OCI-LY1 (cell line): ENCODE results near the gene HS1BP3.
A peak's percentile ranks its signal among the peaks of the same experiment; 100 is the strongest.

Experiments
- H2AFZ ChIP-seq: fragments of 200-600 bp; sonication (generic), shearing (Covaris generic); 2 replicates; pipeline ENCODE4 v1.6.0; 2014; ENCODE audit warnings: antibody characterized with exemption, mild to moderate bottlenecking, low read length
- H3F3A ChIP-seq: fragments of 200-600 bp; sonication (generic), shearing (Covaris generic); 2 replicates; pipeline ENCODE4 v1.6.0; 2014; ENCODE audit warnings: mild to moderate bottlenecking, antibody characterized with exemption, low read length, moderate library complexity; ENCODE audit not compliant: insufficient read depth
- H3K27ac ChIP-seq: fragments of 200-600 bp; sonication (generic); 2 replicates; pipeline ENCODE4 v1.5.1; 2014; ENCODE audit warnings: low read length, mixed run types, mild to moderate bottlenecking, low read depth; ENCODE audit not compliant: poor library complexity, severe bottlenecking
- H3K27me3 ChIP-seq: fragments of 200-600 bp; sonication (generic); 2 replicates; pipeline ENCODE4 v1.6.0; 2014; ENCODE audit warnings: antibody characterized with exemption, mild to moderate bottlenecking, low read length, moderate library complexity; ENCODE audit not compliant: insufficient read depth
- H3K36me3 ChIP-seq: fragments of 200-600 bp; sonication (generic); 2 replicates; pipeline ENCODE4 v1.6.1; 2014; ENCODE audit warnings: mild to moderate bottlenecking, antibody characterized with exemption, low read length, moderate library complexity, mixed read lengths; ENCODE audit not compliant: insufficient read depth
- H3K4me1 ChIP-seq: fragments of 200-600 bp; sonication (generic); 2 replicates; pipeline ENCODE4 v1.5.1; 2014; ENCODE audit warnings: mild to moderate bottlenecking, low read length, moderate library complexity; ENCODE audit not compliant: insufficient read depth, severe bottlenecking
- H3K4me2 ChIP-seq: fragments of 200-600 bp; sonication (generic), shearing (Covaris generic); 2 replicates; pipeline ENCODE4 v1.6.1; 2014; ENCODE audit warnings: low read length
- H3K4me3 ChIP-seq: fragments of 200-600 bp; sonication (generic); 2 replicates; pipeline ENCODE4 v1.5.1; 2014; ENCODE audit warnings: low read length, low read depth, mild to moderate bottlenecking, mixed read lengths; ENCODE audit not compliant: poor library complexity, severe bottlenecking
- H3K79me2 ChIP-seq: fragments of 200-600 bp; shearing (Covaris generic); 2 replicates; pipeline ENCODE4 v1.6.1; 2016; ENCODE audit warnings: mixed run types, low read length, mixed read lengths; ENCODE audit not compliant: insufficient read depth
- H3K9ac ChIP-seq: fragments of 200-600 bp; sonication (generic), shearing (Covaris generic); 2 replicates; pipeline ENCODE4 v1.6.1; 2014; ENCODE audit warnings: mild to moderate bottlenecking, low read length, mixed read lengths
- H3K9me2 ChIP-seq: fragments of 200-600 bp; sonication (generic), shearing (Covaris generic); 2 replicates; pipeline ENCODE4 v1.6.1; 2014; ENCODE audit warnings: low read depth, mild to moderate bottlenecking, low read length, mixed read lengths
- H3K9me3 ChIP-seq: fragments of 200-600 bp; shearing (Covaris generic); 2 replicates; pipeline ENCODE4 v1.6.1; 2014; ENCODE audit warnings: low read length, mixed read lengths
- H4K20me1 ChIP-seq: fragments of 200-600 bp; sonication (generic), shearing (Covaris generic); 2 replicates; pipeline ENCODE4 v1.6.0; 2016; ENCODE audit warnings: mild to moderate bottlenecking, low read length; ENCODE audit not compliant: insufficient read depth
- EZH2 ChIP-seq: fragments of 200-600 bp; sonication (generic), shearing (Covaris generic); IDR thresholded peaks from 2 replicates; pipeline ENCODE4 v1.8.0; 2017; ENCODE audit warnings: borderline replicate concordance, mixed run types, mild to moderate bottlenecking, antibody characterized with exemption, low read length, moderate library complexity, mixed read lengths
- TF ChIP-seq, protein P1 (sequence below): fragments of 200-600 bp; sonication (generic), shearing (Covaris generic); IDR thresholded peaks from 2 replicates; pipeline ENCODE4 v1.5.1; 2017; ENCODE audit warnings: mild to moderate bottlenecking, antibody characterized with exemption, low read length, moderate library complexity, mixed read lengths

HS1BP3 gene, protein sequence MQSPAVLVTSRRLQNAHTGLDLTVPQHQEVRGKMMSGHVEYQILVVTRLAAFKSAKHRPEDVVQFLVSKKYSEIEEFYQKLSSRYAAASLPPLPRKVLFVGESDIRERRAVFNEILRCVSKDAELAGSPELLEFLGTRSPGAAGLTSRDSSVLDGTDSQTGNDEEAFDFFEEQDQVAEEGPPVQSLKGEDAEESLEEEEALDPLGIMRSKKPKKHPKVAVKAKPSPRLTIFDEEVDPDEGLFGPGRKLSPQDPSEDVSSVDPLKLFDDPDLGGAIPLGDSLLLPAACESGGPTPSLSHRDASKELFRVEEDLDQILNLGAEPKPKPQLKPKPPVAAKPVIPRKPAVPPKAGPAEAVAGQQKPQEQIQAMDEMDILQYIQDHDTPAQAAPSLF

GRCh38 chr2:20650877-20651730 lies at the start of gene HS1BP3:
Gene HS1BP3 (minus strand): TSS chr2:20651098. CDS start chr2:20651063, 35 bp downstream.
- no peaks in the 10 kb centered on the region for H3K9me3 ChIP-seq
- TF ChIP-seq EZH2: no peak
- TF ChIP-seq, protein P1, sequence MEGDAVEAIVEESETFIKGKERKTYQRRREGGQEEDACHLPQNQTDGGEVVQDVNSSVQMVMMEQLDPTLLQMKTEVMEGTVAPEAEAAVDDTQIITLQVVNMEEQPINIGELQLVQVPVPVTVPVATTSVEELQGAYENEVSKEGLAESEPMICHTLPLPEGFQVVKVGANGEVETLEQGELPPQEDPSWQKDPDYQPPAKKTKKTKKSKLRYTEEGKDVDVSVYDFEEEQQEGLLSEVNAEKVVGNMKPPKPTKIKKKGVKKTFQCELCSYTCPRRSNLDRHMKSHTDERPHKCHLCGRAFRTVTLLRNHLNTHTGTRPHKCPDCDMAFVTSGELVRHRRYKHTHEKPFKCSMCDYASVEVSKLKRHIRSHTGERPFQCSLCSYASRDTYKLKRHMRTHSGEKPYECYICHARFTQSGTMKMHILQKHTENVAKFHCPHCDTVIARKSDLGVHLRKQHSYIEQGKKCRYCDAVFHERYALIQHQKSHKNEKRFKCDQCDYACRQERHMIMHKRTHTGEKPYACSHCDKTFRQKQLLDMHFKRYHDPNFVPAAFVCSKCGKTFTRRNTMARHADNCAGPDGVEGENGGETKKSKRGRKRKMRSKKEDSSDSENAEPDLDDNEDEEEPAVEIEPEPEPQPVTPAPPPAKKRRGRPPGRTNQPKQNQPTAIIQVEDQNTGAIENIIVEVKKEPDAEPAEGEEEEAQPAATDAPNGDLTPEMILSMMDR: peak; percentile 58
- peak within 1 kb of the TSS; percentile 82 for H3K4me3 ChIP-seq
- H3K27me3 ChIP-seq: no peaks in the 10 kb centered on the region
- H2AFZ ChIP-seq: peak within 1 kb of the TSS; percentile 7
- H3K27ac ChIP-seq: no peak within 1 kb of the TSS
- H3K79me2 ChIP-seq: no peaks in the 10 kb centered on the region
- no peaks in the 10 kb centered on the region for H3F3A ChIP-seq
- peak within 1 kb of the TSS; percentile 73 for H3K9ac ChIP-seq
- peak within 1 kb of the TSS; percentile 97 for H3K4me2 ChIP-seq
- H4K20me1 ChIP-seq: no peaks in the 10 kb centered on the region
- H3K9me2 ChIP-seq: no peaks in the 10 kb centered on the region
- peaks cover 17% of the 10 kb centered on the region for H3K4me1 ChIP-seq
- H3K36me3 ChIP-seq: no peaks in the 10 kb centered on the region

DNA sequence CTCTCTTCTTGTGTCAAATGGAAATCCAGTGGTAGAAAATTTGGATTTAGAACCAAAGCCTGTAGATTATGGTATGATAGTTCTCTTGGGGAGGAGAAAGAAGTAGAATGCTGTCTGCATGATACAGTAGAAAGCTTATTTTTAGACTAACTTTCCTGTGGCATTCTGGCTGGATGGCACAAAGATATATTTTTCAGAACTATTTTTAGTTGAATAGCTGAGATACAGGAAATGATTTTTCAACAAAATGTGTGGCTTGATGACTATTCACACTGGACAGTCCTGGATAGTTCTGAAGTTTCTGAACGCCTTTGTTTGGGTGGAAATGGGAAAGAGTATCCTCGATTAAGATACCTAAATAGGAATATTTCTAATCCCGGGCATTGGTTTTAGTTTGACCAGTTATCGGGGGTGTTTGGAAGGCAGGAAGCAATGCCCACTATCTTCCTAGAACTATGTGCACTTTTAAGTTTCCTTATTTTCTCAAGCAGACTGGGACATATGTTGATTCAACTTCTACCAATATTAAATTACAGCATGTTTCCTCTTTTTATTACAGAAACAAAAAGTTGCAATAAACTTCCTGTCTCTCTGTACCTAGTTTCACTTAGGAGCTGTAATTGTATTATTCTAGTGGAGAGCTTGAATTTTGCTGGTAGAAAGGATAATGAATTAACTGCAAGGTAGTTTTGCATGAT lies 48.2 kb upstream of the HS1BP3 start:
- H3K27ac ChIP-seq: no peak overlapping the region
- H3K9me3 ChIP-seq: no peaks in the 10 kb centered on the region
- H3K79me2 ChIP-seq: no peaks in the 10 kb centered on the region
- no peak overlapping the region for H3K4me2 ChIP-seq
- H3K4me3 ChIP-seq: no peak overlapping the region
- no peaks in the 10 kb centered on the region for H3K27me3 ChIP-seq
- no peaks in the 10 kb centered on the region for H3K9me2 ChIP-seq
- peaks cover 5% of the 10 kb centered on the region for H3K4me1 ChIP-seq
- H2AFZ ChIP-seq: no peak overlapping the region
- H3F3A ChIP-seq: no peaks in the 10 kb centered on the region
- no peaks in the 10 kb centered on the region for H4K20me1 ChIP-seq
- no peak overlapping the region for H3K9ac ChIP-seq
- no peak for TF ChIP-seq EZH2
- TF ChIP-seq, protein P1: no peak
- H3K36me3 ChIP-seq: peaks cover 10% of the 10 kb centered on the region; the same call in 1 of the 2 replicates

- Histone ChIP-seq H3K79me2 (no peaks in the 10 kb centered on the region), H4K20me1 (no peaks in the 10 kb centered on the region), H3F3A (no peaks in the 10 kb centered on the region), H3K4me1 (peaks cover 5% of the 10 kb centered on the region), H3K36me3 (peaks cover 10% of the 10 kb centered on the region; the same call in 1 of the 2 replicates), H3K4me2 (no peak overlapping the region), H3K27me3 (no peaks in the 10 kb centered on the region), H3K27ac (no peak overlapping the region), H3K4me3 (no peak overlapping the region), H3K9ac (no peak overlapping the region), H2AFZ (no peak overlapping the region), H3K9me3 (no peaks in the 10 kb centered on the region), H3K9me2 (no peaks in the 10 kb centered on the region)
- TF ChIP-seq, protein P1: no peak
- no peak for TF ChIP-seq EZH2
Observed at GRCh38 chr2:20697322-20697934, 46.5 kb upstream of the HS1BP3 start.
